NB4 (cell line): ENCODE data around the gene SMPDL3A.

ENCODE experiments used
- MYC ChIP-seq: IDR thresholded peaks from 2 replicates; pipeline ENCODE4 v1.6.1; 2011; ENCODE audit warnings: low read depth, low read length
- POLR2A ChIP-seq: IDR thresholded peaks from 2 replicates; pipeline ENCODE4 v1.6.1; 2011; ENCODE audit warnings: mild to moderate bottlenecking; ENCODE audit not compliant: insufficient read length; ENCODE audit errors: extremely low read depth

GRCh38 chr6:122788208-122788607, 850 bp upstream of the SMPDL3A start:
- no peak for TF ChIP-seq MYC
- no peak for TF ChIP-seq POLR2A
